Measurements from ENCODE around the gene LOXL3. TPM values are rescaled to one million over a fixed set of nuclear protein-coding genes. Genes with fewer than 3 reads are reported as not detected.

The LOXL3 gene
- total RNA-seq, 1 experiment from 2014 or later = 5.8 TPM

GRCh38 chr2:74584088-74584645 is 30.4 kb upstream of the LOXL3 start:
- no peaks in the 10 kb centered on the region for H3K36me3 ChIP-seq (ENCODE audit: low read depth, low read length)
- H2AFZ ChIP-seq (ENCODE audit: low read length) = no peak overlapping the region
- TF ChIP-seq EZH2 (IDR thresholded peaks at IDR 0.05; ENCODE audit: low read length, unreplicated experiment) (no peak), CTCF (conservative IDR thresholded peaks at IDR 0.05; ENCODE audit: low read depth, low read length) (no peak), EZH2phosphoT487 (IDR thresholded peaks at IDR 0.05; ENCODE audit: borderline replicate concordance, low read length) (no peak)
- no peak overlapping the region for H3K27ac ChIP-seq (ENCODE audit: low read length)
- no peaks in the 10 kb centered on the region for H3K9me2 ChIP-seq (replicated peaks; ENCODE audit: low read length)
- intact Hi-C loops (cut with micrococcal nuclease) = no loop called here
- no peak for DNase-seq
- H3K27me3 ChIP-seq (ENCODE audit: low read length) = no peaks in the 10 kb centered on the region
- BruUV-seq (replicated peaks) = no TSS peak
- POLR2A ChIA-PET (ENCODE audit: unreplicated experiment) = no interaction called here
- no peaks in the 10 kb centered on the region for H3F3A ChIP-seq (ENCODE audit: low read length, unreplicated experiment)
- H3K4me1 ChIP-seq (ENCODE audit: insufficient read depth, low read length) = peaks cover 19% of the 10 kb centered on the region
- no peak overlapping the region for H3K4me2 ChIP-seq (ENCODE audit: low read length)
- no peaks in the 10 kb centered on the region for H3K79me2 ChIP-seq (ENCODE audit: low read length)
- no peak overlapping the region for H3K4me3 ChIP-seq (ENCODE audit: low read length)
- ATAC-seq = no peak
- CTCF ChIA-PET = no interaction called here
- H4K20me1 ChIP-seq (ENCODE audit: low read length) = no peaks in the 10 kb centered on the region
- H3K9ac ChIP-seq (ENCODE audit: low read length) = no peak overlapping the region
- no peaks in the 10 kb centered on the region for H3K9me3 ChIP-seq (ENCODE audit: low read length)

GRCh38 chr2:74583504-74583903 is 29.8 kb upstream of the LOXL3 start:
- H3K27ac ChIP-seq (ENCODE audit: low read length) = no peak overlapping the region
- peak; percentile 55 for DNase-seq
- no peaks in the 10 kb centered on the region for H3K9me3 ChIP-seq (ENCODE audit: low read length)
- no peak overlapping the region for H2AFZ ChIP-seq (ENCODE audit: low read length)
- no peak overlapping the region for H3K9ac ChIP-seq (ENCODE audit: low read length)
- no peak overlapping the region for H3K4me3 ChIP-seq (ENCODE audit: low read length)
- no peaks in the 10 kb centered on the region for H4K20me1 ChIP-seq (ENCODE audit: low read length)
- no peak overlapping the region for H3K4me2 ChIP-seq (ENCODE audit: low read length)
- H3K9me2 ChIP-seq (replicated peaks; ENCODE audit: low read length) = no peaks in the 10 kb centered on the region
- ChIA-PET POLR2A (ENCODE audit: unreplicated experiment) (no interaction called here), CTCF (interaction anchor here (0.6 kb wide), 1 partner anchor 174 kb away, joined by 3 read pairs; no protein-coding TSS in a partner anchor)
- BruUV-seq (replicated peaks) = no TSS peak
- peaks cover 13% of the 10 kb centered on the region for H3K4me1 ChIP-seq (ENCODE audit: insufficient read depth, low read length)
- intact Hi-C loops (cut with micrococcal nuclease) = no loop called here
- H3K27me3 ChIP-seq (ENCODE audit: low read length) = no peaks in the 10 kb centered on the region
- ATAC-seq = no peak
- no peaks in the 10 kb centered on the region for H3K79me2 ChIP-seq (ENCODE audit: low read length)
- no peaks in the 10 kb centered on the region for H3F3A ChIP-seq (ENCODE audit: low read length, unreplicated experiment)
- TF ChIP-seq EZH2phosphoT487 (IDR thresholded peaks at IDR 0.05; ENCODE audit: borderline replicate concordance, low read length) (no peak), CTCF (conservative IDR thresholded peaks at IDR 0.05; ENCODE audit: low read depth, low read length) (no peak), EZH2 (IDR thresholded peaks at IDR 0.05; ENCODE audit: low read length, unreplicated experiment) (no peak)
- no peaks in the 10 kb centered on the region for H3K36me3 ChIP-seq (ENCODE audit: low read depth, low read length)

GRCh38 chr2:74582184-74582583 is 28.4 kb upstream of the LOXL3 start:
- H4K20me1 ChIP-seq (ENCODE audit: low read length) = no peaks in the 10 kb centered on the region
- H3K4me1 ChIP-seq (ENCODE audit: insufficient read depth, low read length) = peaks cover 12% of the 10 kb centered on the region
- ChIA-PET POLR2A (ENCODE audit: unreplicated experiment) (no interaction called here), CTCF (no interaction called here)
- no peak for DNase-seq
- no peak overlapping the region for H3K4me2 ChIP-seq (ENCODE audit: low read length)
- H3K9me2 ChIP-seq (replicated peaks; ENCODE audit: low read length) = no peaks in the 10 kb centered on the region
- intact Hi-C loops (cut with micrococcal nuclease) = no loop called here
- no TSS peak for BruUV-seq (replicated peaks)
- no peaks in the 10 kb centered on the region for H3K9me3 ChIP-seq (ENCODE audit: low read length)
- no peaks in the 10 kb centered on the region for H3K36me3 ChIP-seq (ENCODE audit: low read depth, low read length)
- H2AFZ ChIP-seq (ENCODE audit: low read length) = no peak overlapping the region
- no peak for ATAC-seq
- no peak overlapping the region for H3K27ac ChIP-seq (ENCODE audit: low read length)
- H3K4me3 ChIP-seq (ENCODE audit: low read length) = no peak overlapping the region
- no peaks in the 10 kb centered on the region for H3K27me3 ChIP-seq (ENCODE audit: low read length)
- no peaks in the 10 kb centered on the region for H3K79me2 ChIP-seq (ENCODE audit: low read length)
- H3F3A ChIP-seq (ENCODE audit: low read length, unreplicated experiment) = no peaks in the 10 kb centered on the region
- no peak overlapping the region for H3K9ac ChIP-seq (ENCODE audit: low read length)
- TF ChIP-seq EZH2 (IDR thresholded peaks at IDR 0.05; ENCODE audit: low read length, unreplicated experiment) (no peak), CTCF (conservative IDR thresholded peaks at IDR 0.05; ENCODE audit: low read depth, low read length) (no peak), EZH2phosphoT487 (IDR thresholded peaks at IDR 0.05; ENCODE audit: borderline replicate concordance, low read length) (no peak)

All from PC-3 (cell line).